CMK (cell line): ENCODE data around the gene COL8A1.
"Not testable (repeated sequence)": the region's sequence is repeated elsewhere in the genome, so short reads cannot be mapped to it uniquely, and the experiment has no call there.

Source experiments
- DNase-seq: peaks from one replicate; pipeline ENCODE4 v3.0.0-alpha.2; 2010; ENCODE audit warnings: low read depth

COL8A1 gene

DNA sequence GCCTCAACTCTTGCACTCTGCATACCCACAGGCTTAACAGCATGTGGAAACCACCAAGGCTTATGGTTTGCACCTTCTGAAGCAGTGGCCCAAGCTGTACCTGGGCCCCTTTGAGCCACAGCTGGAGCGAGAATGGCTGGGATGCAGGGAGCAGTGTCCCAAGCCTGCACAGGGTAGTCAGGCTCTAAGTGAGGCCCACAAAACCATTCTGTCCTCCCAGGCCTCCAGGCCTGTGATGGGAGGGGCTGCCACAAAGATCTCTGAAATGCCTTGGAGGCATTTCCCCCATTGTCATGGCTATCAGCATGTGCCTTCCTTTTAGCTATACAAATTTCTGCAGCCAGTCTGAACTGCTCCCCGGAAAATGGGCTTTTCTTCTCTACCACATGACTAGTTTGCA is 166.8 kb downstream of the COL8A1 start:
- no peak for DNase-seq

DNA sequence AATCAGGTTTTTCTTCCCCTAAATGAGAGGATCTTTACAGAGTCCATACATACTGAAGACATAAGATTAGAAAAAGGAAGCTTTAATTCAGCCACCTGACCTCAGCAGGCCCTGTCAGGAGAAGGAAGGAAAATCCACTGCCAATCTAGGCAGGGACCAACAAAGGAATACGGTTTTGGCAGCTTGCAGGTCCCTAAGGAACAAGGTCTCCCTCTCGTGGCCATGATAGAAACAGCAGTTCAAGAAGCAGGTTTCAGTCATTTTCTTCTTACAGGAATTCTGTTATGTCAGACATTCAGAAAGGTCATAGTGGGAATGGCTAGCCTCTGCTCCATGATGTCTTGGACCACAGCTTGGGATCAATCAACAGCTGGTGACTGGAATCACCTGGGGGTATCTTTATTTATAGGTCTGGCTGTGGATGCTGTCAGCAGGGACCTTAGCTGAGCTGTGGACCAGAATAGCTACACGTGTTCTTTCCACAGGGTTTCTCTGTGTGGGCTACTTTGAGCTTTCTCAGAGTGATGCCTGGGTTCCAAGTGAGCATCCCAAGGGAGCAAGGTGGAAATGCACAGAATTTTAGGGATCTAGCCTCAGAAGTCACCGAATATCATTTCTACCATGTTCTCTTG is 169.9 kb downstream of the COL8A1 start:
- peak; percentile 54 for DNase-seq

GRCh38 chr3:99809565-99809964 is 171.2 kb downstream of the COL8A1 start:
- DNase-seq = no peak

DNA sequence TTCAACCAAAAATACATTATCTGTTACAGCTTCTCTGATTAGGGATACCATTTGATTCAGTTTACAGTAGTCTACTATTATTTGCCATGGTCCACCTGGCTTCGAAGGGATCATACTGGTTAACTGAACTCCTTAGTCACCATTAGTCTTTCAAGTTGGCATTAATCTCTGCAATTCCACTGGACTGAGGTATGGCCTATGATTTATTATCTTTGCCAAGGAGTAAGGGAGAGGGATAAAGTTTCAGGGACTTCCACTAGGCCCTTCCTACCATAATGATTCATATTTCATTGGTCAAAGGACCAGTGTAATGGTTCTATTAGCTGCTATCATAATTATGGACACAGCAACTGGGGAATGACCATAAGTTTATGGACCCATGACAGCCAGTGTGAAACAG is 172.0 kb downstream of the COL8A1 start:
- no peak for DNase-seq

GRCh38 chr3:99817047-99817436 is 178.6 kb downstream of the COL8A1 start:
- DNase-seq = no peak

GRCh38 chr3:99817437-99818240 is 179.2 kb downstream of the COL8A1 start, which contains the start of gene CMSS1:
Gene CMSS1, plus strand, starts transcription at chr3:99817862.
- peak; percentile 66 for DNase-seq

DNA sequence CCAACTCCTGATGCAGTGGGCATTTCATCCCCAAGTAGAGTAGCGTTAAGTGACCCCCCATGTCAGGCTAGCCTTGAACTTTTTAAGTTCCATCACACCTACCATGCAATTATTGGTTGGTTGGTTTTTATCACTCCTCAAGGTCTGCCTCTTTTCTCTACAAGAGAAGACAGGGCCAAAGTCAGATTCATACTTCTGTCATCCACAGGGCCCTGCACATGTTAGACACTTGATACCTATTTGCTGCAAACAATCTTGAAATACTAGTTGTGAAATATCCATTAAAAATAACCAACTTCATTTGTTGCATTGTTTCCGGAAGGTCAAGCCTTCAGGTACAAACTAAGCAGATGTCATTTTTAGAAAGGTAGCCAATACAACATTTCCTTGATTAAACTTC is 180.4 kb downstream of the COL8A1 start:
- no peak for DNase-seq

GRCh38 chr3:99823723-99824711 is 185.6 kb downstream of the COL8A1 start:
- DNase-seq = no peak

DNA sequence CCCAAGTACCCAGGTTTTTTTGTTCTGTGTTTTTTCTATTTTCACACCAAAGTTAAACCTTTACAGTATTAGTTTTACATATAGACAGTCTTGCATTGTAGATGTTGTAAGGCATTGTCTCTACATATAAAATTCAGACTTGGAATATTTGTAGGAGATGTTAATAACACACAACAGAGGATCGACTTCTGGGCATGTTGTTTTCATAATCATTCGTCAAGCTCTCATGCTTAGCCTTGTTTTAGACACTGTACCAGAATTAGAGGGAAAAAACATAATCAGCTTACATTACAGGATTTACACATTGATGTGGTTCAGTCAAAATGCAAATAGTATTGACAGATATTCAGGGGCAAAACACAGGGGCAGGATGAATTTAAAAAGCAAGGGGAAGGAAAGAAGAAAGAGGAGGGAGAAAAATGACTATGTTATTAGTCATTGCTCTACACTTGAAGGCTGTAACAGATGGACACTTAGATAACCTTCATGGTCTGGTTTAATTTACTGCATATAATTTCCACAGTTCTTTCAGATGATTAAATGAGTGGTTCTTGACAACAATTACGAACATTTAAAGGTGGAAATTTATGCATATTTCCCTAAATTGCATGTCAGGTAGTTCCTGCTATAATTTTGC is 186.7 kb downstream of the COL8A1 start:
- no peak for DNase-seq

GRCh38 chr3:99829844-99830243 is 191.4 kb downstream of the COL8A1 start:
- no peak for DNase-seq

DNA sequence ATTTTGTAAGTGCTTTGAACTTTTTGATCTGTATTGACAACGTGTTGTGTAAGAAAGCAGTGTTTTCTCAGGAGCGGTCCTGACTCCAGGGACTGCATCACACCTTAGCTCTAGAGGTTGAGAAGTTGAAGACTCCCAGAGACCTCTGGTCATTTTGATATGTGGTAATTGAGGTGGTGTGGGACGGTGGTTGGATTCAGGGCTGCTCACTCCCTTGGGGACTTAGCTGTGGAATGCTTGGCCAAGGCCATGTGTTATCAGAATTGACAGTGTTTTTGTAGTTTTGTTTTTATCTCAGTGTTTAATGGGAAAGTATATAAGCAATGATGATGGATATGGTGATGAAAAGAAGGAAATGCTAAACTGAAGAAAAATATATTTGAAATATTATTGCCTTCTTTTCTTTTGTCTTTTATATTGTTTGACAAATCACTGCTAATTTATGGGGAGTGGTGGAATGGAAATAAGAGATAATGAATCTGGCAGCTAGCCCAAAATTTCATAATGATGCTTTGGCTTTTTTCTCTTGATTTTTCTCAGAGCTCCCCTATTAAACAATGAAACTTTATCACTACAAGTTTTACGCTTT is 195.3 kb downstream of the COL8A1 start:
- no peak for DNase-seq

DNA sequence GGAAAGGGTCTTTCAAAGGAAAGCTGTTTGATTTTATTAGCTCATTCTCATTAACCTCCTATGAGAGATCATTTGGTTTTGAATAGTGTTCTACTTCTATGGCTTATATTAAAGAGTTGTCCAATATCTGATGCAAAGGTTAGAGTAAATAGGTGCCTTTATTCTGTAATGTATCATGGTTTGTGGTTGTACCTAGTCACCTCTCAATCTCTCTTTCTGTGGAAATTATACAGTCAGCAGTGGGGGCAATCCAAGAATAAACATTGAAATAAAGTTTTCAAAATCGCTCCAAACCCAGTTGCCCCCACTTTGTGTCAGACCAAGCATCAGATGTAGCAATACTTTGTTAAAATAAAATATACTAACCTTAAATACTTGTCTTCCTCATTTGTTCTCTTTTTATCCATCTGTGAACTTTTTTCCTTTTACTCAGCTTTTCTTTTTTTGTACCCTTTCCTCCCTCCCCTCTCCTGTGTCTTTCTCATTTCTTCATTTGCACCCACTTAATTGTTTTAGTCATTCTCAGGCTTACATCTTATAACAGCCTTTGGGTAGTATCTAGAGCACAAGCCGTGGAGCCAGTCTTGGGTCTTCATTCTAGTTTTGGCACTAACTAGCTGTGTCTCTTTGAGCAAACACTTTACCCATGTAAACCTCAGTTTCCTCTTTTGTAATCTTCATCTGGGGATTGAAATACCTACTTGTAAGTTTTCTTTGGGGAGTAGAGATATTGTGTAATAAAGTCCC is 196.0 kb downstream of the COL8A1 start:
- no peak for DNase-seq

- no peak for DNase-seq
Measured at GRCh38 chr3:99836681-99837080, 198.3 kb downstream of the COL8A1 start.

- DNase-seq = no peak
Measured at GRCh38 chr3:99837715-99838114, 199.3 kb downstream of the COL8A1 start.

GRCh38 chr3:99838755-99839154 is 200.4 kb downstream of the COL8A1 start:
- DNase-seq = no peak

DNA sequence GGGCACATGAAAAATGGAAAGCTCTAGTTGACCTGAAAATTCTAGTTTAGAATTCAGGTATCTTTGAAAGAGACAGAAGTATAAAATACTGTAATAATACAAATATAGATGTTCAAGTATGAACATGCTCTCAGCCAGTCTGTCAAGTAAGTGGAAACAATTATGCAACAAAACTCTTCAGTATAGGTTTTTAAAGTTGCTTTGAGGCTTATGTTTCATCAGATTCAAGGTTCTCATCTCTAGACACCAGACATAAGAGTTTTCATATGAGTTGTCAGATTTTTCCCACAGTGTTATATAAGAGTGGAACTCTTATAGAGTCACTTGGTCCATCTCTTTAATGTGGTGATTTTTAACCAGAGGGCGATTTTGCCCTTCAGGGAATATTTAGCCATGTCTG is 201.2 kb downstream of the COL8A1 start:
- no peak for DNase-seq

DNA sequence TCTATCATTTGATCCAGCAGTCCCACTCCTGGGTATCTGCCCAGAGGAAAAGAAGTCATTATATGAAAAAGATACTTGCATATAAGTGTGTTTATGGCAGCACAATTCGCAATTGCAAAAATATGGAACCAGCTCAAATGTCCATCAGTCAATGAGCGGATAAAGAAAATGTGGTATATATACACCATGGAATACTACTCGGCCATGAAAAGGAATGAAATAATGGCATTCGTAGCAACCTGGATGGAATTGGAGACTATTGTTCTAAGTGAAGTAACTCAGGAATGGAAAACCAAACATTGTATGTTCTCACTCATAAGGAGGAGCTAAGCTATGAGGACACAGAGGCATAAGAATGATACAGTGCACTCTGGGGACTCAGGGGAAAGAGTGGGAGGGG is 203.6 kb downstream of the COL8A1 start:
- DNase-seq = not testable (repeated sequence)

- no peak for DNase-seq
Measured at GRCh38 chr3:99842826-99843589, 204.6 kb downstream of the COL8A1 start.

DNA sequence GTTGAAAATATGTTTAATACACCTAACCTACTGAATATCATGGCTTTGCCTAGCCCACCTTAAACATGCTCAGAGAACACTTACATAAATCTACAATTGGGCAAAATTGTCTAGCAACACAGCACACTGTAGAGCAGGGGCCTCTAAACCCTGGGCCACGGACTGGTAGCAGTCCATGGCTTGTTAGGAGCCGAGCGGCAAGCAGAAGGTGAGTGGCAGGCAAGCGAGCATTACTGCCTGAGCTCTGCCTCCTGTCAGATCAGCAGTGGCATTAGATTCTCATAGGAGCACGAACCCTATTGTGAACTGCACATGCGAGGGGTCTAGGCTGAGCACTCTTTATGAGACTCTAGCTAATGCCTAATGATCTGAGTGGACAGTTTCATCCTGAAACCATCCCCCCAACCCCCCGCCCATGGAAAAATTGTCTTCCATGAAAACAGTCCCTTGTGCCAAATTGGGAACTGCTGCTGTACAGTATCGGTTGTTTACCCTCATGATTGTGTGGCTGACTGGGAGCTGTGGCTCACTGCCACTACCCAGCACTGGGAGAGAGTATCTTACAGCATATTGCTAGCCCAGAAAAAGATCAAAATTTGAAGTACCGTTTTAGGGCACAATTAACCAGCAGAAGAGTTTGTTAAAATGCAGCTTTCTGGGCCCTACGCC is 205.3 kb downstream of the COL8A1 start:
- DNase-seq = no peak

DNA sequence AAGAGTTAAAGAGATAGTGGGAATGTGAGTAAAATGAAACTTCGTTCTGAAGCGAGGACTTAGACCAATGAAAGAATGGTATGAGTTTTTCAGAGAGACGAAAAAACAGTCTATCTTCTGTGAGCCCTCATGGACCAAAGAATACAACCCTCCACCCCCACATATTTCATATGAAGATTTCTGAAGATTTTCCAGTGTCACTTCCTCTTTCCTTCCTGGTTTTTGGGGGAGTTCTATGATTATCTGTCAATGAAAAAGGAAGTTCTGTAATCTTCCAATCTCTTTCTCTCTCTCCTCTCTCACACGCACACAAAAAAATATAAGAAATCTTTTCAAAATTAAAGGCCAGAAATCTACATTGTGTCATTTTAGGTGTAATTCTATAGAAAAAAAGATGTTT is 206.9 kb downstream of the COL8A1 start:
- DNase-seq = no peak
